HG03175 (cell line): Measurements from ENCODE around the gene CLOCK.
A peak's percentile ranks its signal among the peaks of the same experiment; 100 is the strongest.
"Not testable (repeated sequence)": the region's sequence is repeated elsewhere in the genome, so short reads cannot be mapped to it uniquely, and the experiment has no call there.

Experiments used
- ATAC-seq: cut with Tn5 transposase; IDR thresholded peaks from one replicate; pipeline ENCODE4 v1.9.1; 2021; ENCODE audit warnings: mild to moderate bottlenecking, moderate library complexity; ENCODE audit not compliant: unreplicated experiment

Gene CLOCK

GRCh38 chr4:55546756-55547465, at the start of gene CLOCK:
Gene CLOCK, minus strand, starts transcription at chr4:55546909. Its CDS starts 64,124 bp downstream, at chr4:55482785.
- peak; percentile 72 for ATAC-seq

- ATAC-seq, result no peak
These were observed 45.3 kb upstream of the CLOCK start, which contains the start of gene PDCL2 for GRCh38 chr4:55592014-55592413. Gene PDCL2, minus strand, starts transcription at chr4:55592245. Its CDS starts 136 bp downstream, at chr4:55592109.

- ATAC-seq, result no peak
These were observed 41.5 kb upstream of the CLOCK start for GRCh38 chr4:55588160-55588559.

- ATAC-seq, result not testable (repeated sequence)
These were observed 36.1 kb upstream of the CLOCK start for GRCh38 chr4:55582773-55583172.

GRCh38 chr4:55578341-55579010, 31.8 kb upstream of the CLOCK start:
- ATAC-seq, result no peak

GRCh38 chr4:55575513-55575912, 28.8 kb upstream of the CLOCK start:
- ATAC-seq, result no peak

- ATAC-seq, result no peak
These were observed 27.5 kb upstream of the CLOCK start for GRCh38 chr4:55574252-55574651.

GRCh38 chr4:55571806-55572205, 25.1 kb upstream of the CLOCK start:
- ATAC-seq, result no peak

GRCh38 chr4:55568905-55569504, 22.3 kb upstream of the CLOCK start:
- ATAC-seq, result no peak

- ATAC-seq, result peak; percentile 100
These were observed 15.2 kb upstream of the CLOCK start for GRCh38 chr4:55561889-55562288.

- ATAC-seq, result no peak
These were observed 13.4 kb upstream of the CLOCK start for GRCh38 chr4:55560096-55560495.

- ATAC-seq, result no peak
These were observed 7.8 kb upstream of the CLOCK start for GRCh38 chr4:55554453-55555030.

GRCh38 chr4:55553441-55554201, 6.9 kb upstream of the CLOCK start:
- no peak for ATAC-seq

GRCh38 chr4:55551964-55552363, 5.3 kb upstream of the CLOCK start:
- not testable (repeated sequence) for ATAC-seq

- no peak for ATAC-seq
These were observed 3.2 kb upstream of the CLOCK start for GRCh38 chr4:55549888-55550287.

GRCh38 chr4:55547918-55548317, 1.2 kb upstream of the CLOCK start:
- no peak for ATAC-seq

GRCh38 chr4:55547466-55547770, 709 bp upstream of the CLOCK start:
- ATAC-seq, result no peak

GRCh38 chr4:55546506-55546755, 278 bp downstream of the CLOCK start:
- ATAC-seq, result peak; percentile 37

- ATAC-seq, result peak; percentile 56
These were observed 836 bp downstream of the CLOCK start for GRCh38 chr4:55545641-55546505.

GRCh38 chr4:55545151-55545550, 1.6 kb downstream of the CLOCK start:
- ATAC-seq, result no peak
